ENCODE measurements around the gene ZBTB11. TPM values are rescaled to one million over a fixed set of nuclear protein-coding genes. Genes with fewer than 3 reads are reported as not detected.

Gene ZBTB11
- total and polyA plus RNA-seq, 2 of the 13 experiments (the other 11 are each of a cell fraction or from before 2014, with no cell fraction given) = 5.9 to 18.1 TPM

GRCh38 chr3:101724329-101725193, 47.6 kb upstream of the ZBTB11 start, which contains the start of gene CEP97 (continued):
- TF ChIP-seq PRDM10 (CRISPR knock-in tag; IDR thresholded peaks at IDR 0.05; ENCODE audit: low read depth) (no peak), RFXANK (CRISPR knock-in tag; IDR thresholded peaks at IDR 0.05) (no peak), ZNF761 (CRISPR knock-in tag; conservative IDR thresholded peaks at IDR 0.05) (0 out of 2 replicates have a peak, but pooled peaks have one; percentile 25), ZFP90 (CRISPR knock-in tag; IDR thresholded peaks at IDR 0.05; ENCODE audit: borderline replicate concordance) (no peak), SRSF9 (IDR thresholded peaks at IDR 0.05; ENCODE audit: borderline replicate concordance, insufficient read depth, low read depth, low read length, poor library complexity, severe bottlenecking) (no peak), TFAP4 (IDR thresholded peaks at IDR 0.05; ENCODE audit: borderline replicate concordance, low read depth) (no peak), SIN3B (IDR thresholded peaks at IDR 0.05; ENCODE audit: low read length) (no peak), TCF7L2 (IDR thresholded peaks at IDR 0.05; ENCODE audit: low read depth, low read length) (no peak), PITX1 (CRISPR knock-in tag; IDR thresholded peaks at IDR 0.05) (no peak; the same call in 1 of the 2 replicates), ZNF10 (CRISPR knock-in tag; IDR thresholded peaks at IDR 0.05; ENCODE audit: borderline replicate concordance, low read depth) (no peak), CREBL2 (CRISPR knock-in tag; IDR thresholded peaks at IDR 0.05; ENCODE audit: borderline replicate concordance) (no peak), MAZ (IDR thresholded peaks at IDR 0.05; ENCODE audit: borderline replicate concordance, low read depth, low read length) (no peak), MAZ (CRISPR knock-in tag; IDR thresholded peaks at IDR 0.05; ENCODE audit: low read depth) (no peak), ZNF468 (CRISPR knock-in tag; IDR thresholded peaks at IDR 0.05) (no peak), ZNF253 (CRISPR knock-in tag; IDR thresholded peaks at IDR 0.05; ENCODE audit: borderline replicate concordance) (no peak), TEF (CRISPR knock-in tag; IDR thresholded peaks at IDR 0.05) (no peak), ZNF543 (CRISPR knock-in tag; IDR thresholded peaks at IDR 0.05) (peak; percentile 21; the same call in 1 of the 2 replicates), ZNF17 (CRISPR knock-in tag; IDR thresholded peaks at IDR 0.05) (no peak), ZMYM4 (CRISPR knock-in tag; IDR thresholded peaks at IDR 0.05) (peak; percentile 28), ZFP36L1 (CRISPR knock-in tag; IDR thresholded peaks at IDR 0.05) (0 out of 2 replicates have a peak, but pooled peaks have one; percentile 30), ZNF335 (CRISPR knock-in tag; IDR thresholded peaks at IDR 0.05) (no peak), PPARG (CRISPR knock-in tag; conservative IDR thresholded peaks at IDR 0.05) (no peak), ZNF567 (CRISPR knock-in tag; IDR thresholded peaks at IDR 0.05; ENCODE audit: borderline replicate concordance) (no peak), TRIM24 (CRISPR knock-in tag; IDR thresholded peaks at IDR 0.05) (no peak), PHF21A (CRISPR knock-in tag; IDR thresholded peaks at IDR 0.05) (peak; percentile 64; the same call in 1 of the 2 replicates)

Data from HepG2 (cell line).